ENCODE measurements around the gene EHF.

DNA sequence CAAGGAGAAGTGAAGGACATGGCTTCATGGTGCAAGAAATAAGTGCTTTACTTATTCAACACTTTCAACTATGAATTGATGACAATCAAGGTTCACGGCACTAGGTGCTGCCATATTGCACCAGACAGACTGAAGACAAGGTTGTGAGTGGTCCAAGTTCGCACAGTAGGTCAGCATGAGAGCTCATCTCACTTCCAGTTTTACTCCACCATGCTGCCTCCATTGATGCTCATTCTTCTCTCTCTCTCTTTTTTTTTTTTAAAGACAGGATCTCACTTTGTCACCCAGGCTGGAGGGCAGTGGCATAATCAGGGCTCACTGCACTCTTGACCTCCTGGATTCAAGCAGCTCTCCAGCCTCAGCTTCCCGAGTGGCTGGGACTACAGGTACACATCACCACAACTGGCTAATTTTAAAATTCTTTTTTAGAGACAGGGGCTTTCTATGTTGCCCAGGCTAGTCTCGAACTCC is 47.7 kb downstream of the EHF start:
- TF ChIP-seq GATA3 (IDR thresholded peaks at IDR 0.05; ENCODE audit: low read depth, low read length) (no peak), GATA2 (IDR thresholded peaks at IDR 0.05; ENCODE audit: low read depth, low read length) (no peak)
